K562 treated with DMSO at 1 percent for 24 hours (cell line): ENCODE data around the gene CDHR1. TPM values are rescaled to one million over a fixed set of nuclear protein-coding genes. Genes with fewer than 3 reads are reported as not detected.

ENCODE experiments used
- total RNA-seq: library from RNA; unstranded; fragments of 300-600 nt; gene quantifications from 2 replicates; pipeline ENCODE4 v1.2.3, GENCODE V29; 2022; ENCODE audit warnings: low read depth; ENCODE audit not compliant: insufficient read depth

CDHR1 gene
- total RNA-seq, result 0.23 and 0.29 TPM in 2 replicates

DNA sequence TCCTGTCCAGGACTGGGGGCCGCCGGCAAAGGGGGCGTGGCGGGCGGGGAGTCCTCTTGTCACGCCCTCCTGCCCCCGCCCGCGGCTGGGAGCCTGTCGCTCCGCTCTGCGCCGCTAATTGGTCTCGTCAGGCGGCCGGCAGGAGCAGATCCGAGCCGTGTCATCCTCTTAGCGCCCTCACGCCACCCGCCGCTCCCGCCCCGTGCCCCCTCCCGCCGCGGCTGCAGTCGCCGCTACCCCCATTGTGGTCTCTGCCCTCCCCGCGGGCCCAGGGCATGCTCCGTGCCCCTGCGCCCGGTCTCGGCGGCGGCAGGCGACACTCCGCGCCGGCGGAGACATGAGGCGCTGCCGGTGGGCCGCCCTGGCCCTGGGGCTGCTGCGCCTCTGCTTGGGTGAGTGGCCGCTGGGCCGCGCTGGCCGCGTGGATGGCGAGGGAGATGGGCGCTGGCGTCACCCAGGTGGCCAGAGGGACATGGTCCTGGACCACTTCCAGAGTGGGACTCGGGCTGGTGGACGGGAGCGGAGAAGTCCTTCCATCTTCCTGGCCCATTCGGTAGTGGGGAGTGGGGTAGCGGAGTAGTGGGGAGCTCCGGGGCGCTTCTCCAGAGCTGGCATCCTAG lies at the start of gene CDHR1:
Gene CDHR1 (plus strand): TSS at position 114 of the 620 bp plus-strand sequence. CDS start 224 bp downstream, at position 338.

GRCh38 chr10:84173501-84173929 lies 20.8 kb upstream of the CDHR1 start, which contains the start of gene GPR15LG:
GPR15LG (plus strand) TSS chr10:84173801; CDS start chr10:84173852, 51 bp downstream.

GRCh38 chr10:84225427-84226173 lies 31.3 kb downstream of the CDHR1 start, which contains the start of gene LRIT2:
LRIT2 (minus strand) TSS chr10:84225544; CDS start chr10:84225520, 24 bp downstream.

DNA sequence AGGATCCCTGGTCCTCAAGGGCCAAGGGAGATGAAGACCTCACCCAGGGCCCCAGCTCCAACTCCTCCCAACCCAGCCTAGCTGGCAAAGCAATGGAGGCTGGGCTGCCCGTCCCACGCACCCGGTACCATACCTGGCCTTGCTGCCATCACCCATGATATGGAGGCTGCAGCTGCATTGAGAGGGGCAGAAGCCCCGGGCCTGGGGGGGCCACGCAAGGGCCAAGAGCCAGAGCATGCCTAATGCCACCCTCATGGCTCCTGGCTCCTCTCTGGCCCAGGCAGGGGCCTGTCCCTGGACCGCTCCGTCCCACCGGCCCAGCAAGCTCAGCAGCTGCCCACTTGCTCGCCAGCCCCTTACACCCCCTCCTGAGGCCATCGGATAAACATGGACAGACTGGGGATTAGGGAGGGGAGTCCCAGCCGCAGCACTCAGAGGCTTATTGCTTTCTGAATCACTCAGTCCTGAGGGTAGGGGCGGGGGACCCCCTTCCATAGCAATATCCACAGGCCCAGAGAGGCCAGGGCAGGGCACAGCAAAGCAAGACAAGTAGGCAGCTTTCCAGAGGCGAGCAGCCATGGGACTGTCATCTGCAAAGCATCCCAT lies 47.0 kb downstream of the CDHR1 start, which contains the start of gene LRIT1:
Gene LRIT1 (minus strand): TSS at position 362 of the 606 bp plus-strand sequence. CDS start 107 bp downstream, at position 255.

DNA sequence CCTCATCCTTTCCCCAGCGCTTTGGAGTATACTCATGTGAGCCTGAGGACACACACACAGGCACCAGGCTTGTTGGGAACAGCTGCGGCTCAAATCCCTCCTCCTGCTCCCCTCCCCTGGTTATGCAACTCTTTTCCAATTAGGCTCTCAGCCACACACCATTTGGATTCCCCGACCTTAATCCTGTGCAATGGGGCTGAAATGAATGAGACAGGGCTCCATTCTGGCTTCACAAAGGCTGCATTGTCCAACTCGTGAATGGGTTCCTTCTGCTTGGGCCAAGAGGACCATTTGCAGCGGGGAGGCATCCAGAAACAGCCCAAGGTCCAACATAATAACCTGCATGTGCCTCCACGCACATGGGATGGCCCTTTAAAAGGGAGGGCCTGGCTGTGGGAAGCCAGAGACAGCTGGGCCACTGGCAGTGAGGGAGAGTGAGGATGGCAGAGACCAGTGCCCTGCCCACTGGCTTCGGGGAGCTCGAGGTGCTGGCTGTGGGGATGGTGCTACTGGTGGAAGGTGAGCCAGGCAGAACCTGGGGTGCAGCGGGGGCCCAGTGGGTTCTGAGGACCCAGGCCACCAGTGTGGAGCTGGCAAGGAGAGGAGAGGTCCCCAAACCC lies 50.4 kb downstream of the CDHR1 start, which contains the start of gene RGR:
Gene RGR (plus strand): TSS at position 403 of the 620 bp plus-strand sequence. CDS start 38 bp downstream, at position 441.

Other genes starting within 250 kb of the CDHR1 start
- gene GHITM, start 55.0 kb upstream of the CDHR1 start, total RNA-seq, result 281 and 299 TPM in 2 replicates
- not detected in 2 replicates for gene GPR15LG, start 20.7 kb upstream of the CDHR1 start, total RNA-seq
- not detected in 2 replicates for gene LRIT2, start 31.0 kb downstream of the CDHR1 start, total RNA-seq
- not detected in 2 replicates for gene LRIT1, start 47.0 kb downstream of the CDHR1 start, total RNA-seq
- gene RGR, start 50.5 kb downstream of the CDHR1 start, total RNA-seq, result not detected in 2 replicates
- gene CCSER2, start 134.1 kb downstream of the CDHR1 start, total RNA-seq, result 5.2 and 6.9 TPM in 2 replicates